Activated T-helper 9 cell treated with anti-CD3 and anti-CD28 coated beads, Interleukin-2, amount 50 U/mL, for 16 hours (primary cell): ENCODE results near the gene PRELID2.
A peak's percentile ranks its signal among the peaks of the same experiment; 100 is the strongest.
"Not testable (repeated sequence)": the region's sequence is repeated elsewhere in the genome, so short reads cannot be mapped to it uniquely, and the experiment has no call there.

Experiments
- DNase-seq: peaks from one replicate; pipeline ENCODE4 v3.0.0-alpha.2; 2020; ENCODE audit warnings: low read depth

Gene PRELID2

DNA sequence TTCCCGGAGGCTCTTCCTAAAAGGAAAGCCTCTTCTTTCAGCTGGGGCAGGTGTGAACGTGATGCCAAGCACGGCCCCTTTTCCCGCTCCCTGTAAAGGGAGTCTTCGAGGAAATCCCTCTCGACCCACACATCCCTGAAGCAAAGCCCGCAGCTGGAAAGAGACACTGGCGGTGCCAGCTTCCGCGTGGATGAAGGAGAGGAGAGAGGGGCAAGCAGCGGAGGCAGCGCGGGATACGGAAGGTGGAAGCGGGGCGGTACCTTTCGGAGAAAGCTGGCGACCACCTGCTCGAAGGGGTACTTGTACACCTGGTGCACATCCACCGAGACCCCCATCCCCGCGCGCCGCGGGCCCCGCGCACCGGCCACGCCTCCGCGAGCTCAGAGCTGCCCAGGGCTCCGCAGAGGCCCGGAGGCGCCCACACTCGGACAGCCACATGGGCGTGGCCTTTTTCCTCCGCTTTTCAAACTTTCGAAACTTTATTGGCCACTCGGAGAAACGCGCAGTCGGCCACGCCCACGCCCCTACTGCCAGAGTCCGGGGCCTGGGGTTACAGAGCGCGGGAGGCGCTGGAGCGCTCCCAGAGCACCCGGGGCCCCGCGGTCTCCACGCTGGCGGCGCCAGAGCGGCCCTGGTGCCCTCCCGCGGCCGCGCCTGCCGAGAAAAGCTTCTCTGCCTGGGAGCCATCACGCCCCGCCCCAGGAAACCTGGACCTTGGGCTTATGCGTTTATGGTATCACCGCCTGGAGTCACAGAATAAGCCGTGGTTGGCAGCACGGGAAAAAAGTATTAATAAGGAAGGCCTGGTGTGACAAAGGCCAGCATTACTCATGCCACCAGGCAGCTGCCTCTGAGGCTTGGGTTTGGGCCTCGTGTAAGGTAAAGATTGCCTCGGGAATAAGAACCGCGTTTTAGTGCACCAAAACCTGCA lies at the start of gene PRELID2:
Gene PRELID2 (minus strand): TSS at position 426 of the 931 bp plus-strand sequence. CDS start 91 bp downstream, at position 335.
- peak; percentile 38 for DNase-seq

DNA sequence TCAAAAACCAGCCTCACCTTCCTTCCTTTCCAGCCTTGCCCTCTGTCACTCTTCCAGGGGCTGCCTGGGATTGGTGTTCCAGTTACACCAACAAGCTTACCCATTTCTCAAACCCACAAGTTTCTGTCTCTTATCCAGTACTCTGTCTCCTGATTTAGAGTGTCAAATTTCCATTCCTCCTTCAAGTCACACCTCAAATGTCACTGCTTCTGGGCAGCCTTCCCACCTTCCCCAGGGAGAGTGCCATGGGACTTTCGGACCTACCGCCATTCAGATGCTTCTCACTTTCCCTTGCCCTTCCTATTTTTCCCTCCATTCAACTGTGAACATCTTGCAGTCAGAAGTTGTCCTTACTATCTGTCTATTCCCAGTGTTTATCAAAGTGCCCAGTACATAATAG lies 39.6 kb upstream of the PRELID2 start:
- DNase-seq: no peak

DNA sequence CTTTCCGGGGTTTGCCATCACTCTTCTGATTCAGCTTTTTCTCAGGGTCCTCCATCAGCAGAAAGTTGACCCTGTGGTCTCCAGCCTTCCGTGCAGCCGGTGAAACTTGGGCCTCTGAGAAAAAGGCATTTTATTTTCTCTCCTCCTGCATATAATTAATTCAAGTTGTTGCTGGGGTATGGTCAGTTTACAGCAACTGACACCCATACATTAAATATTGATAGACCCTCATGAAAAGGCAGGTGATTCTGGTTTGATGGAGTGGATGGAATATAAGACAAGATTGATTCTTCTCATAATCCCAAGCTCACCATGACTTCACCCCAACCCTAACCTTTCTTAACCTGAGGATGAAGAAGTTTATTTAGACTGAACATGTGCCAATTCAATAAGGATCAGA lies 37.8 kb upstream of the PRELID2 start, which contains the start of gene GRXCR2:
Gene GRXCR2 (minus strand): TSS at position 101 of the 400 bp plus-strand sequence. CDS start 46 bp downstream, at position 55.
- DNase-seq: no peak

DNA sequence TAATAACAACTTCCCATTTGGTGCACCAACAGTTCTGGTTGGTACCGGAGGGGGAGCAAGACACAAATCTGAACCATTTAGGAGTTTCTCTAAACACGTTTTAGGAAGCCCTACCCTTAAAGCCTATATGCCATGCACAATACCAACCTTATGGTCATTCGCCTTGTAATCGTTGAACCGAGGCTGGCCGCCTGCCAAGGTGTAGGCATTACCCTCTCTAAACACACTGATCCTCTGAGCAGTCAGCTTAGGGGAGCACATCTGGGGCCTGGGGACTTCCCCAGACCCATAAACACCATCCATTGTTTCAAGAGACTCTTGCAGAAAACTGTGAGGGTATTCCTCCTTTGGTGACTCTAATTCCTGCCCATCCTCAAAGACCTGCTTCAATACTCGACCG lies 37.3 kb upstream of the PRELID2 start:
- DNase-seq: no peak

DNA sequence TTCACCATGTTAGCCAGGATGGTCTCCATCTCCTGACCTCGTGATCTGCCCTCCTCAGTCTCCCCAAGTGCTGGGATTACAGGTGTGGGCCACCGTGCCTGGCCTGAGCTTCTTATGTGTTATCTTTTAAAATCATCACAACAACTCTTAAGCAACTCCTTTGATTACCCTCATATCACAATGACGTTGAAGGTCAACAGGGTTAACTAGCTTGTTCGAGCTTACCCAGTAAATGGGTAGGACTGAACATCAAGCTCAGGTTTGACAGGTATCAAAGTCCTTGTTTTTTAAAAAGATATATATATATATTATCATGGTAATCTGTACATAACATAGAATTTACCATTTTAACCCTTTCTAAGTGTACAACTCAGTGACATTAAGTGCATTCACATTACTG lies 34.6 kb upstream of the PRELID2 start:
- no peak for DNase-seq

DNA sequence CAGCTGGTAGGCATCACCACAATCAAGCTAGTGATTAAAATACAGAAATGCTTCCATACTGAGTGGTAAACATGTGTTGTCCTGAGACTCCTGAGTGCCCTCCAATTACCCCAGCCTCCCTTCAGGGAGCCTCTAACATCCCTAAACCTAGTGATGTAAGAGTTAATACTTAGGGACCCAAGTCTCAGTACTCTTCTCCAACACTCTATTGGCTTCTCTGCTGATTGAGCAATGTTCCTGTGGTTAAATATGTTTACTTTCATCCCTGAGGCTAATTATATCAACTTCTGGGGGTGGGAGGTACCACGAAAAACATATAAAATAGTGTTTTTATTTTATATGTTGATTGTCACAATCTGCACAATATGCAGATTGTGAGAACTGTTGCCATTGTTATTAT lies 32.7 kb upstream of the PRELID2 start:
- DNase-seq: no peak

DNA sequence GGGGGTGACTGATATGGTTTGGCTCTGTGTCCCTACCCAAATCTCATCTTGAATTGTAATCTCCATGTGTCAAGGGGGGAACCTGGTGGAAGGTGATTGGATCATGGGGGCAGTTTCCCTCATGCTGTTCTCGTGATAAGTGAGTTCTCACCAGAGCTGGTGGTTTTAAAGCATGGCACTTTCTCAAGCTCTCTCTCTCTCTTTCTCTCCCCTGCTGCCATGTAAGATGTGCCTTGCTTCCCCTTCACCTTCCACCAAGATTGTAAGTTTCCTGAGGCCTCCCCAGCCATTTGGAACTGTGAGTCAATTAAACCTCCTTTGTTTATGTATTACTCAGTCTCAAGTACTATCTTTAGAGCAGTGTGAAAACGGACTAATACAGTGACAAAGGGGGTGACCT lies 29.3 kb upstream of the PRELID2 start:
- DNase-seq: not testable (repeated sequence)

DNA sequence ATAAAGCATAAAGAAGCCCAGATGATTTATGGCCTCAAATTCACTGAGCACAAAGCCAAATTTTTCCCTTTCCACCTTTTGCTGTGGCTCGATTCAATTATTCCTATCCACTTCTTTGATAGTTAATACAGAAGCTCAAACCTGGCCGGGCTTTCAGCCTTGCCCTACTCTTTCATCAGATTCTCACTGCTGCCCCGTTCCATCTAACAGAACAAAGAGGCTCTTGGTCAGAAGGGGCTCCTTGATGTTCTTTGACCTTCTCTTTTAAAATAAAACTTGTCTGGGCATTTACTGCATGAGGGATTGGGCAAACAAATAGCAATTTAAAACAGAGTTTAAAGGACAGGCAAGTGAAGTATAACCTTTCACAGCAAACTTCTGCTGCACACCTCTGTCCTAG lies 27.9 kb upstream of the PRELID2 start:
- no peak for DNase-seq

DNA sequence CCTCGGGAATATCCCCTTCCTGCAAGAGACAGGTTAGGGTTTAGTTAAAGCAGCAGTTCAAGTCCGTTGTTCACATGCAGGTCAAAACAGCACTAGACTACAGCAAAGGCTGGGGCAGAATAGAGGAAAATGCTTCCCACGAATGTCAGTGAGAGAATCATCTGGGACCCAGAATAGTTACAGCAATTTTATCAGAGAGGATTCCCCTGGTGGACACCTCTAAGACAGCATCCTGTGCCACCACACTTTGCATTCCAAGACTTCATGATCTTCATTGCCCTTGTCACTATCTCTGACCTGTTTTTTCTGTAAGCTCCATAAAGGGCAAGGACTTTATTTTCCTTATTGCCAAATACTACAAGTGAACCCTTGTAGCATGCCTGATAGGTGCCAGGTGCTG lies 24.8 kb upstream of the PRELID2 start:
- no peak for DNase-seq

DNA sequence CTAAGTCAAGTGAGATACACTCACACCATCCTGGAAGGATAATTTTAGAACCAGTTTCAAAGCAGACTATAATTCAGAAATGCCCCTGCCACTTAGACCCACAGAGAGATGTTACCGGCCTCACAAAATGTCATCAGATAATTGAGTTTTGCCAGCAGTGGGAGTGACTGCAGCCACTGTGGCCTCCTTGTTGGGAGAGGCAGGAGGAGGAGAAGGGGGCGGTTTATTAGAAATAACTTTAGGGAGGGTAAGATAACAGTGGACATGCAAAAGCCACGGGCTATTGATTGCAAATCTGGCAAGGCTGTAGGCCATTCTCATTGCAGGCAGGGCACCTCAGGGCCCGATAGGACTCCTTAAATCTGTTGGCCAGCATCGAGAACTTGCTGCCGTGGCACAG lies 24.3 kb upstream of the PRELID2 start:
- DNase-seq: no peak

DNA sequence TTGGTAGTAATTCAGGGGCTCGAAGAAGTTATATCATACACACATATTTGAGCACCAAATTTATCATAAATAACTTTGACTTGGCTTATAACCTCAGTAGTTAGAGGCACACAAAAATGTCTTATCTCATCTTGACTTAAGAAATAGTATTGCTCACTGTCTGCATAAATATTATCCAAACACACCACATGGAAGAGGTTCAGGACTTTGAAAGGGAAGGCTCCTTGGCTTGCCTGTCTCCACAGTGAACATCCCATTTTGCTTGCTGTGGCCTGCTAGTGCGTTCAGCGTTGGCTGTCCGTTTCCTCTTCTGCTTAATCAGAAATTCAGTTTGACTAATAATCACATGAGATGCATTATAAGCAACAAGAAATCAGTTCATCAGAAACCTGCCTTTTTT lies 23.8 kb upstream of the PRELID2 start:
- DNase-seq: no peak

DNA sequence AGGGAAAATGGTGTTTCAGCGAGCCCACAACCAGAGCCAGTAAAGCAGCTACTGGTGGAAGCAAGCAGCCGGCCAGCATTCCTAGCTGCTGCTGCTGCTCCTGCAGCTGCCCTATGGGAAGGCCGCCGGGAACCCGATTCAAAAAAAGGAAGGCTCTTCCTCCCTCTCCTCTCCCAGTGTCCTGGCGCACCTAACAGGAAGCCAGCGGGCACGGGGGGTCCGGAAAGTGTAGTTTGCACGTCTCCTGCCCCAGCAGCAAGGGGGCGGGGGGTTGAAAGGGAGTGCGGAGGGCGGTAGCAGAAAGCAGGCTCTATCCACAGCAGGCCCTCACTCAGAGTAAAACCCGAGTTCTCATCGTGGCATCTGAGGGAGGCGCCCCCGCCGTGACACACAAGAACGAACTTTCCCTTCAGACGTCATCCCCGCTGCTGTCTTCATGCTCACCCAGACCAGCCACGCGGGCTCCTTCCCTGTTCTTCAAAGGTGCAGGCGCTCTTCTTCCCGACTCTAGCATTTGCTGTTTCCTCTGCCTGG lies 21.2 kb upstream of the PRELID2 start:
- no peak for DNase-seq

DNA sequence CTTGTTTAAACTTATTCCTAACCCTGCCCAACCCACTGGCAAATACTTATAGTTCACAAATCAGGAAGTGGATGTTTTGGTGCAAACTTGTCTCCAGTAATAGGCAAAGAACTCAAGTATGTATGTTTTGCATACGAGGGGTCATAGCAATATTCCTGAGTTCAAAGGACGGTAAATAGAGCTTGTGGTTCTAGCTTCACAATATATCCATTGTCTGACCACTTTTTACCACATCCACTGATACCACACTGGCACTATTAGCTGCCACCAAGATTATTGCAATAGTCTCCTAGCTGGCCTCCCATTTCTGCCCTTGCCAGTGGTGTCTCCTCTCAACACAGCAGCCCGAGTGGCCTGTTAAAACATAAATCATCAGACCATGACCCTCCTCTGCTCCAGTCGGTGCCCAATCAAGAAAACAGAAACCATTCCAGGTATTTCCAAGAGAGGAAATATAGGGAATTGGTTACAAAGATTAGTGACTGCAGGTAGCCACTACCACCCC lies 20.7 kb upstream of the PRELID2 start:
- no peak for DNase-seq

DNA sequence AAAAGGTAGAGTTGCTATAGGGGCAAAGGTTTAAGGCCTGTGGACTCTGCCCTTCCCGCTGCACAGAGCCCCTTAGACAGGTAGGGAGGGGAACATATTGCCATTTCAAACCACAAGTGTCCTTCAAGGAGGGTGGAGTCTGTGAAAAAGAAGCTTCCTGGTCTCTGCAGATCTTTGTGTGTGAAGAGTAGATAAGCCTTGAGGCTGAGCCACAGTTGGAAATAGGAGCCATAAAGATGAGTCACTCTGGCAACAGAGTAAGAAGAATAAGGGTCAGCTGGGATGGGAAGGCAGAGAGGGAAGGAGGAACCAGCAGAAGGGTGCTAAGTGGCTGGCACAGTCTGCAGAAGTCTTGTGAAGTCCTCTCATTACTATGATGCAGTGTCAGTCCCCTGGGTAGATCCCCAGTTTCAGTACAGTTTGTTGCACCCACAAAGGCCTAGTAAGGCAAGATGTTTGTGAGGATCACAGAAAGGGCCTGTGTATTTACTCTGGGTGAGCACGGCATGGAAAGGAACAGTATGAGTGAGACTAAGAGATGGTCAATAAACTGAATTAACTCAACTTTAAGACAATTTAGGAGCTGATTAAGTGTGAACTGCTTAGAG lies 19.6 kb upstream of the PRELID2 start:
- DNase-seq: no peak

DNA sequence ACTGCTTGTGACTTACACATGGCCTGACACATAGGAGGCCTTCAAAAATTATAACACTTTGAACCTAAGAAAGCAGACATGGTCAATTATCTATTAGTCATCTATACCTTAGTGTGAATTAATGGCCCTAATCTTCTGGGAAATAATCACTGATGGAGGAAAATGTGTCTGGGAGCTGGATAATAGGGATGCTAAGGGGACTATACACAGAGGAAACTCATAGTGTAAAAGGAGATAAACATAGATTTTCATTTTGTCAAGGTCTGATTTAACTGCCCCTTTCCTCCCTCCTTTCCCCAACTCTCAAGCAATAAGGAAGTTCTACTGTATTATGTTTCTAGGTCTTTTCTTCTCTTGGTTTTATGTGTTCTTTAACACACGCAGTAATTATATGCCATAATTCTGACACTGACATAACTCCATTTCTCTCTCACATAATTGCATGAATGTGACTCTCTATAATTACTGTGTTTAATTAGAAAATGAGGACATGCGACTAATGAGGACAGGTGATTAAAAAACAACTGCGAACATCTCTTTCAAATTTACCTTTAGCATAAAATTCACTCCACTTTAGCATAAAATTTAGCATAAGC lies 18.7 kb upstream of the PRELID2 start:
- no peak for DNase-seq

DNA sequence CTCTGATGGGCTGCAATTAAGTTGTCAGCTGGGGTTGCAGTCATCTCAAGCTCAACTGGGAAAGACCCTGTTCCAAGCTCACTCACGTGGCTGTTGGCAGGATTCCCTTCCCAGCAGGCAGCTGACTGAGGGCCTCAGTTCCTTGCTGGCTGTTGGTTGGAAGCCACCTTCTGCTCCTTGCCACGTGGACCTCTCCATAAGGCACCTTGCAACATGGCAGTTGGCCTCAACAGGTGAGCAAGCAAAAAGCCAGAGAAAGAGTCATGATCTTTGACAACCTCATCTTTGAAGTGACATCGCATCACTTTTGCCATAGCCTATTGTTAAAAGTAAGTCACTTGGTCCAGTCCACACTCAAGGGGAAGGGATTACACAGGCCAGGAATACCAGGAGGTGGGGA lies 17.8 kb upstream of the PRELID2 start:
- DNase-seq: no peak

DNA sequence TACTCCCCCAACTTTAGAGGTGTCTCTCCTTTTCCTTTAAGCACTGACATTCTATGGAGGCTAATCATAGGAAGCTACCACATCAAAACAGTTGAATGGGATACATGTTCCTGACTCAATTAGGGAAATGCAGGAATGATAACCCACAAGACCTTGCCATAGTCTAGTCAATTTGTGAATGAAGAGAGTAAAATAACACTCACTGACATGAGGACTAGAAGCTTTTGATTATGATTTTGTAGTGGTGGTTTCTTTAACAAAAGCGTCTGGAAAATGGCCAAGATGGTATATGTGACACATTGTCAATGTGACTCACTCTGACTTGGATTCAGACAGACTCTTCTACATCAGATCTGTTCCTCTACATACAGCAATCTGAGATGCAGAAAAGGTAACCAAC lies 13.7 kb upstream of the PRELID2 start:
- DNase-seq: no peak

DNA sequence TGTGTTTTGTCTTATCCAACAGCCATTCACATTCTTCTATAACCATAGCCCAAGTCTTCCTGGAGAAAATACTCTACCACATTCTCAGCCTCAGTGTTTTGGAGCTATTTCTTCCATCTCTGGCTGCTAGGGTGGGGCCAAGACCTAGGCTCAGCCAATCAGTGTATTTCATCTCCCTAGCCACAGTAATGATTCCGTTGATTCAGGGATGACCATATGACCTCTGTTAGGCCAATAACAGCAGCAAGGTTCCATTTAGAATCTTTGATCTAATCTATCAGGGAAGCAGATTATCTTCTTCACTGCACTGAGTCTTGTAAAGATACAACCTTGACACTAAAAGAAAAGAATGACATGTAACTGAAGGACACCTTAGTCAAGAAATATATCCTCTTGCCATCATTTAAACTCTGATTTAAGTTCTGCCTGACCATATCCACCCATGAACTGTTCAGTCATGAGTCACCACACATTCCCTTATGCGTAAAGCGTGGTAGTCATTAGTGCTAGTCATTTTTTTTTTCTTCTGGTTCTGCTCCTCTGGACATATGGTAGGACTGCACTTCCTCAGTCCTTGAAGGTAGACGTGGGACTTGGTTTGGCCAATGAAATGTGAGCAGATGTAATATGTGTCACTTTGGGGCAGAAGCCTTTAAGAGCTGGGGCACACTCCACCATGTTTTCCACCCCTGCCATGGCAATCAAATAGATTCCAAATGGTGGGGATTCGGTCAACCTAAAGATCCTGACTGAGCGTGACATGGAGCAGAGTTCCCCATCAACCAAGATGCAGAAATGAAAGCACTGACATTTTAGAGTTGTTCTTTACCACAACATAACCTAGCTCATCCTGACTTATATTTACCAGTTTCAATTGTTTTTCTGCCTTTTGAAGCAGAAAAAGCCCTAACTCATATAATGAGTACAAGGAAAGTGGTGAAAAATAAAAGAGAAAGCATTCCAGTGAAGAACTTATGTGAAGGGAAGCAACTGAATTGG lies 12.7 kb upstream of the PRELID2 start:
- DNase-seq: no peak

DNA sequence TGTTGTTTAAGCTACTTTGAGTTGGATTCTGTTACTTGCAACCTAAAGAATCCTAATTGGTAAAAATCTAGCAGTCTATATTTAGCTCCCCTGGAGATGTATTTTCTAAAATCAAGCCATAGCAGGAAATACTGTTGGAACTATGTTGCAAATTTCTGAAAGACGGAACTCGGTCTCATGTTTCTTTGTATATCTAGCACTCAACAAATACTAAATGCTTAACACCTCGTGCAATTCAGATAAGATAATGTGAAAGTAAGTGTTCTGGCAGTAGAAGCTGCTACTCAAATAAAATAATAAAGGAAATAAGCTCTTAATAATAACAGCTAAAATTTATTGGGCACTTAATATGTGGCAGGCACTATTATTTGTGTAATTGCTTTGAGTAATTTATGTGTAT lies 10.9 kb upstream of the PRELID2 start:
- no peak for DNase-seq

DNA sequence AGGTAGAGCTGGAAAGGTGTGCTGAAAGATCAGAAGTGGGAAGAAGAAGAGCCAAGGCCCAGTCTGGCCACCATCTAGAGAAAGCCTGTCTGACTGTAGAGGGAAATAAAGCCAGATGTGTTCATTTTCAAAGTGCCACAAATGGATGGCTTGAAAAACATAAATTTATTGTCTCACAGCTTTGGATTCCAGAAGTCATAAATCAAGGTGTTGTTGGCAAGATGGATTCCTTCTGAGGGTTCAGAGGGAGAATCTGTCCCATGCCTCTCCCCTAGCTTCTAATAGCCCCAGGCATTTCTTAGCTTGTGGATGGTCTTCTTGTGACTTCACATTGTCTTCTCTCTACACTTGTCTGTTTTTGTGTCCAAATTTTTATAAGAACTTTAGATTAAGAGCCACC lies 6.2 kb upstream of the PRELID2 start:
- no peak for DNase-seq

DNA sequence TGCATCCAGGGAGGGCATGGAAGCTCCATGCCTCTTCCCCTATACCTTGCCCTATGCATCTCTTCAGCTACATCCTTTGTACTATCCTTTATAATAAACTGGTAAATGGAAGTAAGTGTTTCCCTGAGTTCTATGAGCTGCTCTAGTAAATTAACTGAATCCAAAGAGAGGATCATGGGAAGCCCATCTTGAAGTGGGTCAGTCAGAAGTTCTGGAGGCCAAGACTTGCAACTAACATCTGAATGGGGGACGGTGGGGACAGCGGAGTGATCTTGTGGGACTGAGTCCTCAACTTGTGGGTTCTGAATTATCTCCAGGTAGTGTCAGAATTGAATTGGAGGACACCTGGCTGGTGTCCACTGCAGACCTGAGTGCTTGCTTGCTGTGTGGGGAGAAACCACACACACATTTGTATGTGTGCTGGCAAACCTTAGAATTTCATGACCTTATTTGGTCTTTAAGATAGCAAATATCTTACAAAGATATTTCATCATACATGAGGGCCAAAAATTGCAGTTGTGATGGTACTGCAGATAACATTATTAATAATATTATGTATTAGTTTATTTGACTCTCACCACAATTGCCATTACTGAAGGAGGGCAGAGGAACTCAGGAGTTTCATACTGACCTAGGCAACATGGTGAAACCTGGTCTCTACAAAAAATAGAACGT lies 5.5 kb upstream of the PRELID2 start:
- DNase-seq: no peak
